GM12801 (cell line): ENCODE measurements around the gene METTL26.

Experiments used
- TF ChIP-seq, protein P1 (sequence below): IDR thresholded peaks from one replicate; pipeline ENCODE4 v1.5.1; 2011; ENCODE audit warnings: control low read depth; ENCODE audit not compliant: insufficient read length; ENCODE audit errors: extremely low read depth

METTL26 gene

DNA sequence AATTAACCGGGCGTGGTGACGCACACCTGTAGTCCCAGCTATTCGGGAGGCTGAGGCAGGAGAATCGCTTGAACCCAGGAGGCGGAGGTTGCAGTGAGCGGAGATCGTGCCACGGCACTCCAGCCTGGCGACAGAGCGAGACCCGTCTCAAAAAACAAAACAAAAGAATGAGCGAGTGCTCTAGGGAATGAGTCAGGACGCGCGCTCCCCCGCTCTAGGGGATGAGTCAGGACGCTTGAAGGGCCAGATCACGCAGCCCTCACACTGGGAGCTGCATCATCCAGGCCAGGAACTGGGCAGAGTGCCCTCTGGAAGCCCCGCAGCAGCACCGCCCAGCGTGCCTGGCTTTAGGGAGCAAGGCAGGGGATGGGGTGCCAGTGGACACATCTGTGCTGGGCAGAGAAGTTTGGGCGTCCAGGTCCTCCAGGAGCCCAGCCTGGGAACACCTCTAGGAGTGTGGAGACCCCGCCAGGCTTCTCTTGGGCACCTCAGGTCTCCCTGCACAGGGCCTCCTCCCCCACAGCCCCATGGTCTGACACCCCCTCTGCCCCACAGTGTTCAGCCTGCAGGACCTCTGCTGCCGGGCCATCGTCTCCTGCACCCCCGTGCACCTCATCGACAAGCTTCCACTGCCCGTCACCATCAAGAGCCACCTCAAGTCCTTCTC, 9.2 kb downstream of the METTL26 start:
- TF ChIP-seq, protein P1, sequence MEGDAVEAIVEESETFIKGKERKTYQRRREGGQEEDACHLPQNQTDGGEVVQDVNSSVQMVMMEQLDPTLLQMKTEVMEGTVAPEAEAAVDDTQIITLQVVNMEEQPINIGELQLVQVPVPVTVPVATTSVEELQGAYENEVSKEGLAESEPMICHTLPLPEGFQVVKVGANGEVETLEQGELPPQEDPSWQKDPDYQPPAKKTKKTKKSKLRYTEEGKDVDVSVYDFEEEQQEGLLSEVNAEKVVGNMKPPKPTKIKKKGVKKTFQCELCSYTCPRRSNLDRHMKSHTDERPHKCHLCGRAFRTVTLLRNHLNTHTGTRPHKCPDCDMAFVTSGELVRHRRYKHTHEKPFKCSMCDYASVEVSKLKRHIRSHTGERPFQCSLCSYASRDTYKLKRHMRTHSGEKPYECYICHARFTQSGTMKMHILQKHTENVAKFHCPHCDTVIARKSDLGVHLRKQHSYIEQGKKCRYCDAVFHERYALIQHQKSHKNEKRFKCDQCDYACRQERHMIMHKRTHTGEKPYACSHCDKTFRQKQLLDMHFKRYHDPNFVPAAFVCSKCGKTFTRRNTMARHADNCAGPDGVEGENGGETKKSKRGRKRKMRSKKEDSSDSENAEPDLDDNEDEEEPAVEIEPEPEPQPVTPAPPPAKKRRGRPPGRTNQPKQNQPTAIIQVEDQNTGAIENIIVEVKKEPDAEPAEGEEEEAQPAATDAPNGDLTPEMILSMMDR = no peak

DNA sequence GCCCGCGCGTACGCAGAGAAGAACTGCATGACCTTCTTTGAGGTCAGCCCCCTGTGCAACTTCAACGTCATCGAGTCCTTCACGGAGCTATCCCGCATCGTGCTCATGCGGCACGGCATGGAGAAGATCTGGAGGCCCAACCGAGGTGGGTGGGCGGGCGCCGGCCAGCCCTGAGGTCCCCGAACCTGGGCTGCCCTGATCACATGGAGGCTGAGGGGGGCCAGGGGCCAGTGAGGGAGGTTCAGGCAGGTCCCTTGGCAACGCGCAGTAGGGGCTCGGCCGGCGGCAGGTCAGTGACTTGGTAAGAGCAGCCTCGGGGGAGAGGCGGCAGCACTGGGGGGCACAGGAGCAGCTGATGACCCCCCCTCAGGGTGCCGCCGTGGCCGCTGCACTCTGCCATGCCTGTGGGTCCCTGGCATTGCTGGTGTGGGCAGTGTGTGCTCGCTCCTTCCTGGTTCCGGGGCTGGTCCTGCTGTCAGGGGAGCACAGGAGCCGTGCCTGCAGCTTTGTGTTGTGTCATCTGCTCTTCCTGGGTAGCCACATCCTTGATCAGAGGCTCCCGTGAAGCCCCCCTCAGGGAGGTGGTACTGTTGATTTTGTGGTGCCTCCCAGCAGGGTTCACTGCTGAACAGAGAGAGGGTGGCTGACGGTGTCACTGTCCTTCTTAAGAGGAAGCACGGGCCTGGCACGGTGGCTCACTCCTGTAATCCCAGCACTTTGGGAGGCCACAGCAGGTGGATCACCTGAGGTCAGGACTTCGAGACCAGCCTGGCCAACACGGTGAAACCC, 9.9 kb downstream of the METTL26 start:
- TF ChIP-seq, protein P1 = no peak

DNA sequence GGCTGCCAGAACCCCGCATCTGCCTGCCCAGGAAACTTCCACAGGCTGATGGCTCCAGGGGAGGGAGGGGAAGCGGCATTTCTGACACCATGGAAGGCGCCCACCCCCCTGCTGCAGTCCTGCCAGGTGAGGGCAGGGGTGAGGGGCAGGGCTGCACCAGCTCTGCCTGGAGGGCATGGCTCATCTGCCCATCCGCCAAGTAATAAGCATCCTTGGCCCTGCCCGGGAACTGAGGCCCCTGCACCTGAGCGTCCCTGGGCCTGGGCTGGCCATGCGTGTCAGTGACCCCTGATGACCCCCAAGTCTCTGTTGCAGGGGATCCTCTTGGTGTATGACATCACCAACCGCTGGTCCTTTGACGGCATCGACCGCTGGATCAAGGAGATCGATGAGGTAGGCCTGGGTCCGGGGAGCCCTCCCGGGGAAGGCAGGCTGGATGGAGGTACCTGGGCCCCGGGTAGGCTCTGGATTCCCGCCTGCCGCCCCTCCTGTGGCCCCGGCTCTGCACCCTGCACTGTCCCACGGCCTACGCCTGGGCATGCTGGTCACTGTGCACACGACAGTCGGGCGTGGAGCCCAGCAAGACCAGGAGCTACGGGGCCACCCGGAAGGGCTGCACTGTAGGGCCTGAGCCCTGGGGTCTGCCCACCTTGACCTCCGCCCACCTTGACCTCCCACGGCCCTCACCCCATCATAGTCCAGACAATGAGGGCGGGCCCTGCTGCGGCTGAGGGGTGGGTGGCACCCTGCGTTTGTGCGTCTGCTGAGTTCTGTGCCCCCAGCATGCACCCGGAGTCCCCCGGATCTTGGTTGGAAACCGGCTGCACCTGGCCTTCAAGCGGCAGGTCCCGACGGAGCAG, 10.8 kb downstream of the METTL26 start:
- TF ChIP-seq, protein P1 = no peak

DNA sequence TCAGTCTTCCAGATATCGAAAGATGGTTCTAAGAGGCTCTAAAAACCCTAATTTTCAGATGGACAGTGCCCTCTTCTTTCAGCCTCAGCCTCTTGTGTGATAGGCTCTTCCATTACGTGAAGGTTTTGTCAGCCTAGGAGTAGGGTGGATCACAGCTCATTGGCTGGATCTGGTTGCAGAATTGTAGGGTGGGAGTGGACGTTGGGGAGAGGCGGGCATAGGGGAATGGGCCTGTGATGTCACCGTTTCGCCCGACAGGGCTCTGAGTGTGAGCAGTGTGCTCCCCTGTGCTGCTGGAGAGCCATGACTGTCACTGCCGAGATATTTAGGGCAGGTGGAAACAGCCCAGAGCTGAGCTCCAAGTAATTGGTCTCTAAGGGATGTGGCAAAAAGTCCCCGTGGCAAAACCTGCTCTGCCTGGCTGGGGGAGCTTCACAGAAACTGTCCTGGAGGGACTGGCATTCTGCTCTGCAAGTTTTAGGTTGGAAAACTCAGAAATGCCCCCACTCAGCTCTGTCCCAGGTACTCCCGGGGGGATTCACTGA, 11.5 kb downstream of the METTL26 start:
- TF ChIP-seq, protein P1 = no peak

DNA sequence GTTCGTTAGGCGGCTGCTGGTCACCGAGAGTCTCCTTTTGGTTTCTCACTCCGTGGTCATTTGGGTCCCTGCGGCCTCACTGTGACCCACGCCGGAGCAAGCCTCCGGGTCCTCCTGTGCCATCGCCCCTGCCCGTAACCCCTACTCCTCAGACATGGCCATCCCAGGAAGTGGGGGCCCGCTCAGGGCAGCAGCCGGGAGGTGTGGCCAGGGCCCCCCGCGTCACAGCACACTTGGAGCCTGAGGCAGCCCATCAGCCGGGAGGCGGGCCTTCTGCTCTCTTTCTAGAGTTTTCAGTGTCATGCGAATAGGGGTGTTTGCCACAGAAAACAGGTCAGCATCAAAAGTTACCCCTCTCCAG, 13.2 kb downstream of the METTL26 start:
- TF ChIP-seq, protein P1 = no peak

DNA sequence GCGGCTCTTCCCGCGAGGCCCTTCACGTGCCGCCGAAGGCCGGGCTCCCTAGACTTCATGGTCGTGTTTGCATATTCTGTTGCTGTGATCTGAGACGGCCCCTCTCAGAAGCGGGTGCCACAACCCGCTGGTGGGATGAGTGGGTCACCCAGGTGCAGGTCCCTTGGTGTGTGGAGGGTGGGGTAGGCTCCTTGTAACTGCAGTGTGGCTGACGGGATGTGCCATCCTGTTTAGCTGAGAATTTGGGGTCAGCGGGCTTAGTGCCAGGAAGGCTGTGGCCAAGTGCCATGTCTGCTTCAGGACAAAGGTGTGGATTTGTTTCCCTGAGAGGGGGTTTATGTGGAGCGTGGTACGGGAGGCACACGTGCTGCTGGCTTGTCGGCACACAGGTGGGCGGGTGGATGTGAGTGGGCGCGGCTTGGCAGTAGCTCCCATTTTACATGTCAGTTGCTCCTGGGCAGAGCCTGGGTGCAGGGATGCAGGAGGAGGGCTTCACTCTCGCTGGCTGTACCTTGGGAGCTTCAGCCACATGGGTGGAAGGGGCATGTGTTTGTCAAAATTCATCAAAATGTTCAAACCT, 14.5 kb downstream of the METTL26 start:
- TF ChIP-seq, protein P1 = no peak
